SK-N-SH treated with all-trans-retinoic acid at 6 μM for 48 hours (cell line): ENCODE measurements around the gene CCT6A.
"Not testable (repeated sequence)": the region's sequence is repeated elsewhere in the genome, so short reads cannot be mapped to it uniquely, and the experiment has no call there.

Experiments used
- ATAC-seq: fragments of 200-7000 bp; cut with Tn5 transposase; 3 replicates; pipeline ENCODE4 v1.9.1; 2020; ENCODE audit warnings: mild to moderate bottlenecking, moderate library complexity
- BACH2 ChIP-seq: fragments of 250-450 bp; sonication (Bioruptor Pico); IDR thresholded peaks from 2 replicates; pipeline ENCODE4 v1.9.0; 2021; ENCODE audit warnings: mild to moderate bottlenecking, borderline replicate concordance
- CREB5 ChIP-seq: fragments of 250-450 bp; sonication (Bioruptor Pico); IDR thresholded peaks from 2 replicates; pipeline ENCODE4 v1.5.1; 2020; ENCODE audit warnings: low read depth, mild to moderate bottlenecking, moderate library complexity
- CSDC2 ChIP-seq: fragments of 250-450 bp; sonication (Bioruptor Pico); IDR thresholded peaks from 2 replicates; pipeline ENCODE4 v1.5.0; 2020; ENCODE audit warnings: mild to moderate bottlenecking, moderate library complexity
- CSRNP3 ChIP-seq: fragments of 250-450 bp; sonication (Bioruptor Pico); IDR thresholded peaks from 2 replicates; pipeline ENCODE4 v1.5.1; 2021; ENCODE audit warnings: mild to moderate bottlenecking, moderate library complexity
- ESRRG ChIP-seq: fragments of 250-450 bp; sonication (Bioruptor Pico); IDR thresholded peaks from 2 replicates; pipeline ENCODE4 v1.6.1; 2021; ENCODE audit warnings: mild to moderate bottlenecking
- GLIS3 ChIP-seq: fragments of 250-450 bp; sonication (Bioruptor Pico); IDR thresholded peaks from 2 replicates; pipeline ENCODE4 v1.5.0; 2020; ENCODE audit warnings: mild to moderate bottlenecking, moderate library complexity
- OSR1 ChIP-seq: fragments of 250-450 bp; sonication (Bioruptor Pico); IDR thresholded peaks from 2 replicates; pipeline ENCODE4 v1.8.0; 2022; ENCODE audit warnings: moderate library complexity, mild to moderate bottlenecking, inconsistent platforms
- PATZ1 ChIP-seq: fragments of 250-450 bp; sonication (Bioruptor Pico); IDR thresholded peaks from 2 replicates; pipeline ENCODE4 v1.8.0; 2020; ENCODE audit warnings: mild to moderate bottlenecking, moderate library complexity, borderline replicate concordance
- POU6F1 ChIP-seq: fragments of 250-450 bp; sonication (Bioruptor Pico); IDR thresholded peaks from 2 replicates; pipeline ENCODE4 v1.8.0; 2021; ENCODE audit warnings: low read depth, mild to moderate bottlenecking, moderate library complexity, borderline replicate concordance
- PPARA ChIP-seq: fragments of 250-450 bp; sonication (Bioruptor Pico); IDR thresholded peaks from 2 replicates; pipeline ENCODE4 v1.5.0; 2020; ENCODE audit warnings: mild to moderate bottlenecking, borderline replicate concordance
- RARB ChIP-seq: fragments of 250-450 bp; sonication (Bioruptor Pico); IDR thresholded peaks from 2 replicates; pipeline ENCODE4 v1.8.0; 2021; ENCODE audit warnings: mild to moderate bottlenecking, moderate library complexity
- SNAI2 ChIP-seq: fragments of 250-450 bp; sonication (Bioruptor Pico); IDR thresholded peaks from 2 replicates; pipeline ENCODE4 v1.5.0; 2020; ENCODE audit warnings: mild to moderate bottlenecking, moderate library complexity
- TSHZ2 ChIP-seq: fragments of 250-450 bp; sonication (Bioruptor Pico); IDR thresholded peaks from 2 replicates; pipeline ENCODE4 v1.5.0; 2020; ENCODE audit warnings: mild to moderate bottlenecking, moderate library complexity
- ZC3H10 ChIP-seq: fragments of 250-450 bp; sonication (Bioruptor Pico); IDR thresholded peaks from 2 replicates; pipeline ENCODE4 v1.5.1; 2021; ENCODE audit warnings: mild to moderate bottlenecking, moderate library complexity
- ZFP3 ChIP-seq: fragments of 250-450 bp; sonication (Bioruptor Pico); IDR thresholded peaks from 2 replicates; pipeline ENCODE4 v1.5.0; 2020; ENCODE audit warnings: mild to moderate bottlenecking, moderate library complexity
- ZFP30 ChIP-seq: fragments of 450-650 bp; formaldehyde crosslinking; IDR thresholded peaks from 2 replicates; pipeline ENCODE4 v1.5.0; 2022; ENCODE audit warnings: mild to moderate bottlenecking, moderate library complexity
- ZNF565 ChIP-seq: fragments of 450-650 bp; formaldehyde crosslinking; conservative IDR thresholded peaks from 2 replicates; pipeline ENCODE4 v1.5.0; 2020; ENCODE audit warnings: low read depth, mild to moderate bottlenecking, moderate library complexity

The CCT6A gene

GRCh38 chr7:56087445-56087844, 35.9 kb downstream of the CCT6A start:
- no peak for ATAC-seq
- TF ChIP-seq ZNF565 (CRISPR knock-in tag) (no peak), POU6F1 (no peak), PPARA (no peak), ZFP3 (no peak), CSDC2 (CRISPR knock-in tag) (no peak), BACH2 (CRISPR knock-in tag) (no peak)

GRCh38 chr7:56091591-56091990, 40.0 kb downstream of the CCT6A start:
- TF ChIP-seq OSR1 (CRISPR knock-in tag) (no peak), ESRRG (no peak), PATZ1 (CRISPR knock-in tag) (no peak), PPARA (no peak), TSHZ2 (CRISPR knock-in tag) (no peak), POU6F1 (no peak), BACH2 (CRISPR knock-in tag) (no peak), ZFP3 (no peak), RARB (CRISPR knock-in tag) (no peak), CREB5 (CRISPR knock-in tag) (no peak), CSDC2 (CRISPR knock-in tag) (no peak), SNAI2 (CRISPR knock-in tag) (no peak), GLIS3 (no peak), ZFP30 (CRISPR knock-in tag) (no peak), ZC3H10 (CRISPR knock-in tag) (no peak), ZNF565 (CRISPR knock-in tag) (no peak), CSRNP3 (CRISPR knock-in tag) (no peak)
- peak; percentile 50 for ATAC-seq

GRCh38 chr7:56092388-56092787, 40.8 kb downstream of the CCT6A start:
- not testable (repeated sequence) for ATAC-seq
